Liver (tissue), 9 donors: ENCODE measurements around the gene CACNB1. TPM values are rescaled to one million over a fixed set of nuclear protein-coding genes. Genes with fewer than 3 reads are reported as not detected.

Experiments
- DNase-seq: peaks from one replicate; pipeline ENCODE4 v3.0.0-alpha.2; 2017; ENCODE audit warnings: low spot score
- H3K27ac ChIP-seq, 2 donors: one replicate each; pipeline ENCODE4 v1.7.0; 2013; ENCODE audit warnings: inconsistent platforms in 2 of 2, low read length in 2 of 2, control low read depth in 1 of 2, low read depth in 1 of 2, mild to moderate bottlenecking in 1 of 2
- H3K27me3 ChIP-seq, 4 donors: one replicate each; pipeline versions ENCODE4 v1.6.1 to v1.7.0; 2013; ENCODE audit warnings: low read length in 3 of 4, inconsistent platforms in 1 of 4, mild to moderate bottlenecking in 1 of 4, moderate library complexity in 1 of 4; ENCODE audit not compliant: control insufficient read depth in 4 of 4, insufficient read depth in 4 of 4
- H3K36me3 ChIP-seq, 4 donors: one replicate each; pipeline versions ENCODE4 v1.6.1 to v1.7.0; 2013; ENCODE audit warnings: low read length in 3 of 4, mild to moderate bottlenecking in 3 of 4, low read depth in 1 of 4, moderate library complexity in 1 of 4; ENCODE audit not compliant: control insufficient read depth in 4 of 4, insufficient read depth in 3 of 4
- H3K4me1 ChIP-seq, 4 donors: one replicate each; pipeline versions ENCODE4 v1.6.1 to v1.7.0; 2013; ENCODE audit warnings: low read length in 3 of 4, mild to moderate bottlenecking in 3 of 4, moderate library complexity in 1 of 4; ENCODE audit not compliant: control insufficient read depth in 4 of 4, insufficient read depth in 4 of 4
- H3K4me3 ChIP-seq, 3 donors: one replicate each; pipeline versions ENCODE4 v1.6.1 to v1.7.0; 2013; ENCODE audit warnings: low read length in 3 of 3, control low read depth in 1 of 3, low read depth in 1 of 3, mild to moderate bottlenecking in 1 of 3
- H3K9ac ChIP-seq, 2 donors: one replicate each; pipeline ENCODE4 v1.7.0; 2013; ENCODE audit warnings: low read length in 2 of 2, mild to moderate bottlenecking in 2 of 2, moderate library complexity in 2 of 2, control low read depth in 1 of 2, low read depth in 1 of 2
- H3K9me3 ChIP-seq, 4 donors: one replicate each; pipeline versions ENCODE4 v1.6.1 to v1.7.0; 2013; ENCODE audit warnings: low read length in 3 of 4; ENCODE audit not compliant: control insufficient read depth in 4 of 4
- ATF3 ChIP-seq: IDR thresholded peaks from 2 replicates; pipeline ENCODE4 v1.6.1; 2016; ENCODE audit warnings: antibody characterized with exemption
- CTCF ChIP-seq: fragments of 150-350 bp; IDR thresholded peaks from 2 replicates; pipeline ENCODE4 v1.5.1; 2017; ENCODE audit warnings: improper control_type of control experiment, low read depth, low read length; ENCODE audit not compliant: missing input control
- EGR1 ChIP-seq, 2 donors: IDR thresholded peaks; 2 replicates each; pipeline ENCODE4 v1.6.1; 2016 to 2018; ENCODE audit warnings: antibody characterized with exemption in 2 of 2, low read depth in 2 of 2
- FOXA1 ChIP-seq: IDR thresholded peaks from 2 replicates; pipeline ENCODE4 v1.6.1; 2016; ENCODE audit warnings: antibody characterized with exemption
- FOXA2 ChIP-seq: IDR thresholded peaks from 2 replicates; pipeline ENCODE4 v1.6.1; 2016; ENCODE audit warnings: antibody characterized with exemption
- GABPA ChIP-seq, 2 donors: IDR thresholded peaks in 1 of 2; conservative IDR thresholded peaks in 1 of 2; 2 replicates each; pipeline ENCODE4 v1.6.1; 2016; ENCODE audit warnings: antibody characterized with exemption in 2 of 2, mild to moderate bottlenecking in 1 of 2, moderate library complexity in 1 of 2
- HNF4A ChIP-seq, 2 donors: conservative IDR thresholded peaks; 2 replicates each; pipeline ENCODE4 v1.6.1; 2016; ENCODE audit warnings: antibody characterized with exemption in 2 of 2, mild to moderate bottlenecking in 2 of 2
- HNF4G ChIP-seq: IDR thresholded peaks from 2 replicates; pipeline ENCODE4 v1.6.1; 2016; ENCODE audit warnings: antibody characterized with exemption
- JUND ChIP-seq, 2 donors: IDR thresholded peaks; 2 replicates each; pipeline ENCODE4 v1.6.1; 2016; ENCODE audit warnings: antibody characterized with exemption in 2 of 2
- NR2F2 ChIP-seq: IDR thresholded peaks from 2 replicates; pipeline ENCODE4 v1.6.1; 2016; ENCODE audit warnings: antibody characterized with exemption
- RAD21 ChIP-seq, 2 donors: IDR thresholded peaks; 2 replicates each; pipeline ENCODE4 v1.6.1; 2016; ENCODE audit warnings: antibody characterized with exemption in 2 of 2, mild to moderate bottlenecking in 2 of 2
- REST ChIP-seq: IDR thresholded peaks from 2 replicates; pipeline ENCODE4 v1.6.1; 2016; ENCODE audit warnings: antibody characterized with exemption, mild to moderate bottlenecking
- RXRA ChIP-seq, 2 donors: IDR thresholded peaks; 2 replicates each; pipeline ENCODE4 v1.6.1; 2017 to 2018; ENCODE audit warnings: antibody characterized with exemption in 2 of 2, mild to moderate bottlenecking in 1 of 2
- SP1 ChIP-seq: IDR thresholded peaks from 2 replicates; pipeline ENCODE4 v1.6.1; 2018; ENCODE audit warnings: antibody characterized with exemption, mild to moderate bottlenecking
- TAF1 ChIP-seq: conservative IDR thresholded peaks from 2 replicates; pipeline ENCODE4 v1.6.1; 2016; ENCODE audit warnings: antibody characterized with exemption, mild to moderate bottlenecking
- YY1 ChIP-seq: IDR thresholded peaks from 2 replicates; pipeline ENCODE4 v1.6.1; 2016; ENCODE audit warnings: antibody characterized with exemption, mild to moderate bottlenecking
- WGBS: extraction: QIAGEN DNeasy Blood & Tissue Kit; methylation state at CpG from one replicate; pipeline ENCODE4 v1.1.7; 2013; 5-methylcytosine and 5-hydroxymethylcytosine counted together
- polyA plus RNA-seq, 2 donors: library from polyadenylated mRNA; stranded (reverse) in 1 of 2; unstranded in 1 of 2; fragments of 200-250 nt in 1 of 2; fragments of >200 nt in 1 of 2; fragmentation: Nextera tagmentation in 1 of 2; extraction: Ambion mirVana in 1 of 2; gene quantifications; one replicate each; pipeline versions ENCODE4 v1.2.1 to v1.2.3, GENCODE V29; 2013 to 2015
- total RNA-seq, 2 donors: library from RNA; depleted of rRNA; stranded (reverse); fragments of >200 nt; gene quantifications; one replicate each; pipeline ENCODE4 v1.2.3, GENCODE V29; 2014
- donor health status: healthy.
- donor health status: healthy.
- donor health status: healthy.
- donor health status: healthy.
- donor health status: healthy.

CACNB1 gene
- total and polyA plus RNA-seq, 4 donors, result 0.05 to 1.3 (median 0.26) TPM

- Histone ChIP-seq H3K4me1 (peaks cover 0 to 5% (median 2%) of the 10 kb centered on the region in 4 donors), H3K36me3 (no peaks in the 10 kb centered on the region), H3K27ac (no peak overlapping the region), H3K27me3 (no peaks in the 10 kb centered on the region), H3K9me3 (no peaks in the 10 kb centered on the region), H3K9ac (no peak overlapping the region), H3K4me3 (no peak overlapping the region)
- no peak for DNase-seq
- no peak for TF ChIP-seq JUND (IDR thresholded peaks at IDR 0.05)
- TF ChIP-seq HNF4A (conservative IDR thresholded peaks at IDR 0.05), result no peak
- TF ChIP-seq ATF3, result no peak
- TF ChIP-seq CTCF, result no peak
- TF ChIP-seq TAF1, result no peak
- TF ChIP-seq FOXA2, result no peak
- TF ChIP-seq HNF4G, result no peak
- TF ChIP-seq RAD21 (IDR thresholded peaks at IDR 0.05), result no peak
- TF ChIP-seq FOXA1, result no peak
- no peak for TF ChIP-seq EGR1 (IDR thresholded peaks at IDR 0.05; ENCODE audit: low read depth in 2 of 2)
- TF ChIP-seq REST, result no peak
- no peak for TF ChIP-seq GABPA (IDR thresholded peaks at IDR 0.05 in 1 of 2, conservative IDR thresholded peaks at IDR 0.05 in 1 of 2)
- no peak for TF ChIP-seq RXRA (IDR thresholded peaks at IDR 0.05)
- no peak for TF ChIP-seq SP1
- WGBS, result 81% methylated on average over 5 of the region's 5 CpGs
These were observed 24.4 kb downstream of the CACNB1 start for GRCh38 chr17:39173080-39173479.

- no peak for TF ChIP-seq HNF4G
- TF ChIP-seq SP1, result no peak
- no peak for TF ChIP-seq YY1
- TF ChIP-seq REST, result no peak
- TF ChIP-seq NR2F2, result no peak
- Histone ChIP-seq H3K4me1 (peaks cover 0 to 5% (median 2%) of the 10 kb centered on the region in 4 donors), H3K36me3 (no peaks in the 10 kb centered on the region), H3K4me3 (no peak overlapping the region), H3K9ac (no peak overlapping the region), H3K27me3 (no peaks in the 10 kb centered on the region), H3K9me3 (no peaks in the 10 kb centered on the region), H3K27ac (no peak overlapping the region)
- 91% methylated on average over 5 of the region's 5 CpGs for WGBS
- no peak for DNase-seq
These were observed 25.5 kb downstream of the CACNB1 start for GRCh38 chr17:39171933-39172332.
